Astrocyte (in vitro differentiated cells and primary cell): ENCODE data around the gene CDHR5.

Experiments used
- EZH2 ChIP-seq: IDR thresholded peaks from 2 replicates; pipeline ENCODE4 v1.6.1; 2012; ENCODE audit warnings: mild to moderate bottlenecking, low read length, inconsistent platforms; ENCODE audit not compliant: insufficient read depth
- TF ChIP-seq, protein P1 (sequence below): IDR thresholded peaks from 2 replicates; pipeline ENCODE4 v1.5.1; 2011; ENCODE audit warnings: low read depth, mild to moderate bottlenecking, inconsistent platforms, low read length, moderate library complexity; ENCODE audit not compliant: insufficient read depth

DNA sequence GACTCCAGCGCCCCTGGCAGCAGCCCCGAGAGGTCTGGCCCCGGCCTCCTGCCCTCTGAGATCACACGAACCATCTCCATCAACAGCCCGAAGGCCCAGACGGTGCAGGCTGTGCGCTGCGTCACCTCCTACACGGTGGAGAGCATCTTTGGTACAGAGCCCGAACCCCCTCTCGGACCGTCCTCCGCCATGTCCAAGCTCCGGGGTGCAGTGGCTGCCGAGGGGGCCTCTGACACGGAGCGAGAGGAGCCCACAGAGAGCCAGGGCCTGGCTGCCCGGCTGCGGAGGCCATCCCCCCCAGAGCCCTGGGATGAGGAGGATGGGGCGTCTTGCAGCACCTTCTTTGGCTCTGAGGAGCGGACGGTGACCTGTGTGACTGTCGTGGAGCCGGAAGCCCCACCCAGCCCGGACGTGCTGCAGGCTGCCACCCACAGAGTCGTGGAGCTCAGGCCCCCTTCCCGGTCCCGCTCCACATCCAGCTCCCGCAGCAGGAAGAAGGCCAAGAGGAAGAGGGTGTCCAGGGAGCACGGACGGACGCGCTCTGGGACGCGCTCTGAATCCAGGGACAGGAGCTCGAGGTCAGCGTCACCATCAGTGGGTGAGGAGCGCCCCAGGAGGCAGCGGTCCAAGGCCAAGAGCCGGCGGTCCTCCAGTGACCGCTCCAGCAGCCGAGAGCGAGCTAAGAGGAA is 16.6 kb downstream of the CDHR5 start:
- TF ChIP-seq, protein P1, sequence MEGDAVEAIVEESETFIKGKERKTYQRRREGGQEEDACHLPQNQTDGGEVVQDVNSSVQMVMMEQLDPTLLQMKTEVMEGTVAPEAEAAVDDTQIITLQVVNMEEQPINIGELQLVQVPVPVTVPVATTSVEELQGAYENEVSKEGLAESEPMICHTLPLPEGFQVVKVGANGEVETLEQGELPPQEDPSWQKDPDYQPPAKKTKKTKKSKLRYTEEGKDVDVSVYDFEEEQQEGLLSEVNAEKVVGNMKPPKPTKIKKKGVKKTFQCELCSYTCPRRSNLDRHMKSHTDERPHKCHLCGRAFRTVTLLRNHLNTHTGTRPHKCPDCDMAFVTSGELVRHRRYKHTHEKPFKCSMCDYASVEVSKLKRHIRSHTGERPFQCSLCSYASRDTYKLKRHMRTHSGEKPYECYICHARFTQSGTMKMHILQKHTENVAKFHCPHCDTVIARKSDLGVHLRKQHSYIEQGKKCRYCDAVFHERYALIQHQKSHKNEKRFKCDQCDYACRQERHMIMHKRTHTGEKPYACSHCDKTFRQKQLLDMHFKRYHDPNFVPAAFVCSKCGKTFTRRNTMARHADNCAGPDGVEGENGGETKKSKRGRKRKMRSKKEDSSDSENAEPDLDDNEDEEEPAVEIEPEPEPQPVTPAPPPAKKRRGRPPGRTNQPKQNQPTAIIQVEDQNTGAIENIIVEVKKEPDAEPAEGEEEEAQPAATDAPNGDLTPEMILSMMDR = no peak
- TF ChIP-seq EZH2 = no peak
